Activated CD4-positive, alpha-beta T cell treated with anti-CD3 and anti-CD28 coated beads, Interleukin-2, amount 10 ng/mL, durations not matched to agents 7 days and 5 days (primary cell): Measurements from ENCODE around the gene KIFC3. TPM values are rescaled to one million over a fixed set of nuclear protein-coding genes. Genes with fewer than 3 reads are reported as not detected.
"Not testable (repeated sequence)": the region's sequence is repeated elsewhere in the genome, so short reads cannot be mapped to it uniquely, and the experiment has no call there.

Experiments used
- CTCF ChIA-PET: fragments of 350-600 bp; sonication (Branson Sonifier 250); formaldehyde crosslinking; loops from one replicate; lab custom pipeline; 2021; ENCODE audit warnings: antibody characterized with exemption; lab: Charles Lee
- POLR2A ChIA-PET: fragments of 350-600 bp; sonication (Branson Sonifier 250); formaldehyde crosslinking; loops from one replicate; lab custom pipeline; 2021; ENCODE audit warnings: antibody characterized with exemption; lab: Charles Lee
- DNase-seq: peaks from one replicate; pipeline ENCODE4 v3.0.0-alpha.2; 2020
- H3K27ac Mint-ChIP-seq: one replicate; pipeline ENCODE4 v1.8.0; 2021; ENCODE audit warnings: mild to moderate bottlenecking, moderate library complexity, mixed read lengths
- H3K27me3 Mint-ChIP-seq: one replicate; pipeline ENCODE4 v1.8.0; 2021; ENCODE audit warnings: mixed read lengths
- H3K36me3 Mint-ChIP-seq: one replicate; pipeline ENCODE4 v1.8.0; 2021; ENCODE audit warnings: low read depth, mixed read lengths
- H3K4me1 Mint-ChIP-seq: one replicate; pipeline ENCODE4 v1.8.0; 2021; ENCODE audit warnings: mixed read lengths
- H3K4me3 Mint-ChIP-seq: one replicate; pipeline ENCODE4 v1.8.0; 2021; ENCODE audit warnings: mild to moderate bottlenecking, moderate library complexity, mixed read lengths
- H3K9me3 Mint-ChIP-seq: one replicate; pipeline ENCODE4 v1.8.0; 2021; ENCODE audit warnings: mixed read lengths
- total RNA-seq, 2 experiments: library from RNA; stranded (reverse); gene quantifications; one replicate each; pipeline ENCODE4 v1.2.3, GENCODE V29; 2021

Gene KIFC3
- total RNA-seq, 2 experiments from 2014 or later, result not detected

DNA sequence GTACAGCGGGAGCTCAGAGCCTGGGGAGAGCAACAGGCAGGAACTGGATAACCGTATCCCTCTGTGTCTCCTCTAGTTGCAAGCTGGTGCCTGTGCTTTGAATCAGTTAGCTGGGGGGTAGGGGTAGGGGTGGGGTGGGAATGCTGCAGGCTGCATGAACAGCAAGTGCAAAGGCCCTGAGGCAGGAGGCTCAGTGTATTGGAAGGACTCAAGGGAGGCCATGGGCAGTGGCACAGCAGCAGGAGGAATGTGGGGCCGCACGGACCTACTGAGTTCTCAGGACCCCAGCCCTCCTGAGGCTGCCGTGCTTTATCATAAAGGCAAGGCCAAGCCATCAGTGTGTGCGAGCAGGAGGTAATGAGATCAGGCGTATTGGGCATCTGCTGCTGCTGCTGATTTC lies 63.4 kb downstream of the KIFC3 start:
- no peaks in the 10 kb centered on the region for H3K27me3 Mint-ChIP-seq
- H3K4me1 Mint-ChIP-seq, result peaks cover 27% of the 10 kb centered on the region
- H3K4me3 Mint-ChIP-seq, result no peak overlapping the region
- no peak for DNase-seq
- peaks cover 5% of the 10 kb centered on the region for H3K36me3 Mint-ChIP-seq
- CTCF ChIA-PET, result interaction anchor here (0.9 kb wide), 1 partner anchor 70 kb away, joined by 3 read pairs; no protein-coding TSS in a partner anchor
- H3K9me3 Mint-ChIP-seq, result no peaks in the 10 kb centered on the region
- POLR2A ChIA-PET, result no interaction called here
- H3K27ac Mint-ChIP-seq, result peak overlapping the region; percentile 60

- CTCF ChIA-PET, result interaction anchor here (0.6 to 2.9 kb wide), 15 partner anchors 10 to 185 kb away, joined by 3 to 14 read pairs (median 4); no protein-coding TSS in a partner anchor
- peak; percentile 66 for DNase-seq
- H3K4me1 Mint-ChIP-seq, result peaks cover 27% of the 10 kb centered on the region
- peaks cover 16% of the 10 kb centered on the region for H3K9me3 Mint-ChIP-seq
- POLR2A ChIA-PET, result no interaction called here
- peak overlapping the region; percentile 92 for H3K27ac Mint-ChIP-seq
- H3K36me3 Mint-ChIP-seq, result peaks cover 14% of the 10 kb centered on the region
- no peaks in the 10 kb centered on the region for H3K27me3 Mint-ChIP-seq
- peak overlapping the region; percentile 98 for H3K4me3 Mint-ChIP-seq
Observed at GRCh38 chr16:57736419-57737351, 65.6 kb downstream of the KIFC3 start.

- ChIA-PET CTCF (interaction anchor here (0.6 to 2.9 kb wide), 21 partner anchors 9 to 288 kb away, joined by 3 to 14 read pairs (median 3); partner anchors contain the start of genes CIAPIN1 and COQ9), POLR2A (no interaction called here)
- Mint-ChIP-seq H3K9me3 (peaks cover 16% of the 10 kb centered on the region), H3K4me3 (peak within 1 kb of the TSS; percentile 98), H3K27me3 (no peaks in the 10 kb centered on the region), H3K27ac (peak within 1 kb of the TSS; percentile 92), H3K36me3 (peaks cover 14% of the 10 kb centered on the region), H3K4me1 (peaks cover 27% of the 10 kb centered on the region)
- DNase-seq, result no peak
Observed at GRCh38 chr16:57735755-57736418, 66.4 kb downstream of the KIFC3 start, which contains the start of gene KATNB1. TSS of gene KATNB1 (plus strand) at chr16:57735770. CDS start at chr16:57737244, 1,474 bp downstream.

- peaks cover 16% of the 10 kb centered on the region for H3K9me3 Mint-ChIP-seq
- no peaks in the 10 kb centered on the region for H3K27me3 Mint-ChIP-seq
- H3K4me1 Mint-ChIP-seq, result peaks cover 27% of the 10 kb centered on the region
- POLR2A ChIA-PET, result interaction anchor here (0.7 kb wide), 1 partner anchor 59 kb away, joined by 3 read pairs; no protein-coding TSS in a partner anchor
- peaks cover 14% of the 10 kb centered on the region for H3K36me3 Mint-ChIP-seq
- H3K27ac Mint-ChIP-seq, result peak overlapping the region; percentile 92
- CTCF ChIA-PET, result interaction anchor here (0.7 to 2.9 kb wide), 16 partner anchors 8 to 288 kb away, joined by 3 to 14 read pairs (median 3); partner anchors contain the start of genes CIAPIN1 and COQ9
- peak; percentile 99 for DNase-seq
- peak overlapping the region; percentile 98 for H3K4me3 Mint-ChIP-seq
Observed at GRCh38 chr16:57734925-57735754, 67.2 kb downstream of the KIFC3 start.

DNA sequence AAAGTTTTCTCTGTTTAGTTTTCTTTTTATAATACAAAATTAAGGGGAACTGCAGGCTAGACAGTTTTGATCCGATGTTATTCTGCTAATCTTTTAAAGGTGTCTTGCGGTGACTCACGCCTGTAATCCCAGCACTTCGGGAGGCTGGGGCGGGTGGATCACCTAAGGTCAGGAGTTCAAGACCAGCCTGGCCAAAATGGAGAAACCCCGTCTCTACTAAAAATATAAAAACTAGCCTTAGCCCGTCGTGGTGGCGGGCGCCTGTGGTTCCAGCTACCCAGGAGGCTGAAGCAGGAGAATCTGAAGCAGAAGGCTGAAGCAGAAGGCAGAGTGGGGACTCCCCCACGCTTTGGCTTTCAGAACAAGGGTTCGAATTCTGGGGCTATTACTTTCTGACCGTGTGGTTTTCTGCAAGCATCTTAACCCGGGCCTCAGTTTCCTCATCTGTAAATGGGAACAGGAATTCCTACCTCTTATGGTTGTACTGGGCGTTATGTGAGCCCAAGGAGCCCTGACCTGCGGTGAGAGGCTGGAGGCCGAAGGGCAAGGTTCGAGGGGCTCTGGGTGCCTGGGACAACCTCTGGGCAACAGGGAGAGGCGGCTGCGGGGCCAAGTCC lies 67.9 kb downstream of the KIFC3 start:
- peak overlapping the region; percentile 92 for H3K27ac Mint-ChIP-seq
- ChIA-PET CTCF (interaction anchor here (1.6 to 2.9 kb wide), 5 partner anchors 10 to 287 kb away, joined by 3 to 14 read pairs (median 5); partner anchors contain the start of genes CIAPIN1 and COQ9), POLR2A (no interaction called here)
- no peak for DNase-seq
- peaks cover 14% of the 10 kb centered on the region for H3K36me3 Mint-ChIP-seq
- peak overlapping the region; percentile 98 for H3K4me3 Mint-ChIP-seq
- peaks cover 27% of the 10 kb centered on the region for H3K4me1 Mint-ChIP-seq
- H3K9me3 Mint-ChIP-seq, result peaks cover 16% of the 10 kb centered on the region
- H3K27me3 Mint-ChIP-seq, result no peaks in the 10 kb centered on the region

DNA sequence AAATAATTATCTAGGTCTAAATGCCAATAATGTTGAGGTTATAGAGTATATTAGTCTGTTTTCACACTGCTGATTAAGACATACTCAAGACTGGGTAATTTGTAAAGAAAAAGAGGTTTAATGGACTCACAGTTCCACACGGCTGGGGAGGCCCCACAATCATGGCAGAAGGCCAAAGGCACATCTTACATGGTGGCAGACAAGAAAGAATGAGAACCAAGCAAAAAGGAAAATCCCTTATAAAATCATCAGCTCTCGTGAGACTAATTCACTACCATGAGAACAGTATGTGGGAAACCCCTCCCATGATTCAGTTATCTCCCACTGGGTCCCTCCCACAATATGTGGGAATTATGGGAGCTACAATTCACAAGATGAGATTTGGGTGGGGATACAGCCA lies 69.6 kb downstream of the KIFC3 start:
- CTCF ChIA-PET, result no interaction called here
- Mint-ChIP-seq H3K36me3 (peaks cover 12% of the 10 kb centered on the region), H3K27ac (no peak overlapping the region), H3K4me3 (no peak overlapping the region), H3K4me1 (peaks cover 22% of the 10 kb centered on the region), H3K9me3 (peaks cover 16% of the 10 kb centered on the region), H3K27me3 (no peaks in the 10 kb centered on the region)
- no peak for DNase-seq
- POLR2A ChIA-PET, result no interaction called here

DNA sequence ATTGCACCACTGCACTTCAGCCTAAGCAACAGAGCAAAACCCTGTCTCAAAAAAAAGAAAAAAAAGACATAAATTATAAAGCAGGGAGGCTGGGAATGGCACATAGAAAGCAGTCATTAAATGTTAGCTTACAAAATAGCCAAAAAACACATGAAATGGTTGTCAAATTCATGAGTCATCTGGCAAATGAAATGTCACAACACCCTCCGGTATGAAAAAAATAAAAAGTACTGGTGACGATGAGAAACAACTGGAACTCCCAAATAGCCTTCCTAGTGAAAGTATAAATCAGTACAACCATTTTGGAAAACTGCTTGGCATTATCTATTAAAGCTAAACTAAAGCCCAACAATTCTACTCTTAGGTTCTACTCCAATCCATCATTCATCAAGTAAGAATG lies 70.3 kb downstream of the KIFC3 start:
- Mint-ChIP-seq H3K27ac (no peak overlapping the region), H3K27me3 (no peaks in the 10 kb centered on the region), H3K4me1 (peaks cover 15% of the 10 kb centered on the region), H3K4me3 (no peak overlapping the region), H3K36me3 (peaks cover 12% of the 10 kb centered on the region), H3K9me3 (peaks cover 16% of the 10 kb centered on the region)
- CTCF ChIA-PET, result interaction anchor here (0.6 kb wide), 1 partner anchor 1820 kb away, joined by 4 read pairs; no protein-coding TSS in a partner anchor
- no peak for DNase-seq
- POLR2A ChIA-PET, result no interaction called here

DNA sequence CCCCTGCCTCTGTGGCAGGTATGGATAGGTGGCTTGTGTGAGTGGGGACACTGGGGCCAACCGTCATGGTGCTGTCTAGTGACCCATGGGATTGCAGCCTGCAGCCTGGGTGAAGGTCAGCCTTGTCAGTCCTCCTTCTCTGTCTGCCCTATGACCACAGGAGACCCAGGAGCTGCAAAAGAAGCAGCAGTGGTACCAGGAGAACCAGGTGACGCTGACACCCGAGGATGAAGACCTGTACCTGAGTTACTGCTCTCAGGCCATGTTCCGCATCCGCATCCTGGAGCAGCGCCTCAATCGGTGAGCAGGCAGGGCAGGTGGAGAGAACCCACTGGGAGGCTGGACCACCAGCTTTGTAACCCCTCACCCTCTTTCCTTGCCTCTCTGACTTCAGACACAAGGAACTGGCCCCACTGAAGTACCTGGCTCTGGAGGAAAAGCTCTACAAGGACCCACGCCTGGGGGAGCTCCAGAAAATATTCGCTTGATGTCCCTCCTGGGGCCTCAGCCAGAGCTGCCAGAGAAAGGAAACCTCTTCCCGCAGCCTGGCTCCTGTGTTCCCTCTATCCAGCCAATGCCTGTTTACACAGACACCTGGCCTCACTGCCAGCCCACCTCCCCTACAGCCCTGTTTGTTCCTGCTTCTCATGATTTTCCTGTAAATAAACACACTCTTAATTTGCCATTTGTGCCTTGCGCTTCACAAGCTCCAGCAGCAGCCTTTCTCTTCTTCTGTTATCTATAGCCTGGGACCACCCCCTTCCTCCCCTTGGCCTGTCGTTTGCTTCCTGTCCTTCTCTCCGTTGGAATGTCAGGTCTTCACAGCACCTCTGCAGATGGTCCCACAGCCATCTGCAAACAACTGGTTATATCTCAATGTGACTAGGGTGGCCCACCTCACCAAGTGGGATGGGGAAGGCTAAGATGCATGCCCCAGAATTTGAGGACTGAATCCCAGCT lies 71.2 kb downstream of the KIFC3 start:
- ChIA-PET POLR2A (no interaction called here), CTCF (interaction anchor here (0.6 to 1.0 kb wide), 2 partner anchors 9 to 1147 kb away, joined by 3 read pairs; no protein-coding TSS in a partner anchor)
- no peaks in the 10 kb centered on the region for H3K27me3 Mint-ChIP-seq
- DNase-seq, result no peak
- H3K36me3 Mint-ChIP-seq, result peaks cover 12% of the 10 kb centered on the region
- peaks cover 6% of the 10 kb centered on the region for H3K4me1 Mint-ChIP-seq
- H3K27ac Mint-ChIP-seq, result no peak overlapping the region
- H3K4me3 Mint-ChIP-seq, result no peak overlapping the region
- H3K9me3 Mint-ChIP-seq, result peaks cover 16% of the 10 kb centered on the region

GRCh38 chr16:57729852-57730251 lies 72.4 kb downstream of the KIFC3 start:
- peaks cover 16% of the 10 kb centered on the region for H3K9me3 Mint-ChIP-seq
- H3K27ac Mint-ChIP-seq, H3K4me1 Mint-ChIP-seq, POLR2A ChIA-PET, DNase-seq, H3K27me3 Mint-ChIP-seq, H3K36me3 Mint-ChIP-seq, H3K4me3 Mint-ChIP-seq: not testable (repeated sequence)
- CTCF ChIA-PET, result interaction anchor here (1.0 kb wide), 1 partner anchor 8 kb away, joined by 3 read pairs; no protein-coding TSS in a partner anchor

DNA sequence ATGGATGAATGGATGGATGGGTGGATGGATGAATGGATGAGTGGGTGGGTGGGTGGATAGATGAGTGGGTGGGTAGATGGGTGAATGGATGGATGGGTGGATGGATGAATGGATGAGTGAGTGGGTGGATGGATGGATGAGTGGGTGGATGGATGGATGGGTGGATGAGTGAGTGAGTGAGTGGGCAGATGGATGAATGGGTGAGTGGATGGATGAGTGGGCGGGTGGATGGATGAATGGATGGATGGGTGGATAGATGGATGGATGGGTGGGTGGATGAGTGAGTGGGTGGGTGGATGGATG lies 73.2 kb downstream of the KIFC3 start:
- ChIA-PET CTCF (no interaction called here), POLR2A (no interaction called here)
- Mint-ChIP-seq H3K4me1 (no peaks in the 10 kb centered on the region), H3K36me3 (peaks cover 9% of the 10 kb centered on the region), H3K27ac (no peak overlapping the region), H3K27me3 (no peaks in the 10 kb centered on the region), H3K9me3 (peaks cover 16% of the 10 kb centered on the region), H3K4me3 (no peak overlapping the region)
- no peak for DNase-seq
